ENCODE measurements around the gene PTOV1. TPM values are rescaled to one million over a fixed set of nuclear protein-coding genes. Genes with fewer than 3 reads are reported as not detected.

PTOV1 gene
- total RNA-seq, 1 donor from 2014 or later = 231 TPM

GRCh38 chr19:49857061-49857837 lies 6.3 kb downstream of the PTOV1 start:
- peaks cover 10% of the 10 kb centered on the region for H3K4me1 Mint-ChIP-seq (ENCODE audit: unreplicated experiment)
- peaks cover 29% of the 10 kb centered on the region for H3K27me3 Mint-ChIP-seq (ENCODE audit: unreplicated experiment)
- no peak overlapping the region for H3K27ac Mint-ChIP-seq (ENCODE audit: unreplicated experiment)
- H3K9me3 Mint-ChIP-seq (ENCODE audit: unreplicated experiment) = no peaks in the 10 kb centered on the region
- peaks cover 26% of the 10 kb centered on the region for H3K36me3 Mint-ChIP-seq (ENCODE audit: low read depth, unreplicated experiment)
- TF ChIP-seq CTCF (IDR thresholded peaks at IDR 0.05; ENCODE audit: unreplicated experiment) = no peak
- DNase-seq (ENCODE audit: low spot score) = no peak
- H3K4me3 Mint-ChIP-seq (ENCODE audit: unreplicated experiment) = no peak overlapping the region

- Mint-ChIP-seq H3K9me3 (ENCODE audit: unreplicated experiment) (no peaks in the 10 kb centered on the region), H3K4me3 (ENCODE audit: unreplicated experiment) (no peak overlapping the region), H3K27ac (ENCODE audit: unreplicated experiment) (no peak overlapping the region), H3K4me1 (ENCODE audit: unreplicated experiment) (peaks cover 5% of the 10 kb centered on the region), H3K36me3 (ENCODE audit: low read depth, unreplicated experiment) (peaks cover 21% of the 10 kb centered on the region), H3K27me3 (ENCODE audit: unreplicated experiment) (peaks cover 24% of the 10 kb centered on the region)
- TF ChIP-seq CTCF (IDR thresholded peaks at IDR 0.05; ENCODE audit: unreplicated experiment) = no peak
- DNase-seq (ENCODE audit: low spot score) = no peak
Observed at GRCh38 chr19:49857838-49858087, 6.8 kb downstream of the PTOV1 start.

- Mint-ChIP-seq H3K36me3 (ENCODE audit: low read depth, unreplicated experiment) (peaks cover 23% of the 10 kb centered on the region), H3K27ac (ENCODE audit: unreplicated experiment) (peak overlapping the region; percentile 67), H3K9me3 (ENCODE audit: unreplicated experiment) (no peaks in the 10 kb centered on the region), H3K4me3 (ENCODE audit: unreplicated experiment) (no peak overlapping the region), H3K4me1 (ENCODE audit: unreplicated experiment) (peaks cover 6% of the 10 kb centered on the region), H3K27me3 (ENCODE audit: unreplicated experiment) (peaks cover 24% of the 10 kb centered on the region)
- no peak for TF ChIP-seq CTCF (IDR thresholded peaks at IDR 0.05; ENCODE audit: unreplicated experiment)
- DNase-seq (ENCODE audit: low spot score) = no peak
Observed at GRCh38 chr19:49858088-49858985, 7.4 kb downstream of the PTOV1 start.

- peaks cover 3% of the 10 kb centered on the region for H3K4me1 Mint-ChIP-seq (ENCODE audit: unreplicated experiment)
- no peak for DNase-seq (ENCODE audit: low spot score)
- H3K4me3 Mint-ChIP-seq (ENCODE audit: unreplicated experiment) = no peak overlapping the region
- H3K27ac Mint-ChIP-seq (ENCODE audit: unreplicated experiment) = no peak overlapping the region
- peaks cover 35% of the 10 kb centered on the region for H3K36me3 Mint-ChIP-seq (ENCODE audit: low read depth, unreplicated experiment)
- no peak for TF ChIP-seq CTCF (IDR thresholded peaks at IDR 0.05; ENCODE audit: unreplicated experiment)
- peaks cover 31% of the 10 kb centered on the region for H3K27me3 Mint-ChIP-seq (ENCODE audit: unreplicated experiment)
- no peaks in the 10 kb centered on the region for H3K9me3 Mint-ChIP-seq (ENCODE audit: unreplicated experiment)
Observed at GRCh38 chr19:49859682-49860335, 8.8 kb downstream of the PTOV1 start.

Data from endothelial cell (in vitro differentiated cells).